ENCODE measurements around the gene RAB11FIP3. TPM values are rescaled to one million over a fixed set of nuclear protein-coding genes. Genes with fewer than 3 reads are reported as not detected.

The RAB11FIP3 gene
- total RNA-seq, 1 experiment from 2014 or later: 12.7 TPM

DNA sequence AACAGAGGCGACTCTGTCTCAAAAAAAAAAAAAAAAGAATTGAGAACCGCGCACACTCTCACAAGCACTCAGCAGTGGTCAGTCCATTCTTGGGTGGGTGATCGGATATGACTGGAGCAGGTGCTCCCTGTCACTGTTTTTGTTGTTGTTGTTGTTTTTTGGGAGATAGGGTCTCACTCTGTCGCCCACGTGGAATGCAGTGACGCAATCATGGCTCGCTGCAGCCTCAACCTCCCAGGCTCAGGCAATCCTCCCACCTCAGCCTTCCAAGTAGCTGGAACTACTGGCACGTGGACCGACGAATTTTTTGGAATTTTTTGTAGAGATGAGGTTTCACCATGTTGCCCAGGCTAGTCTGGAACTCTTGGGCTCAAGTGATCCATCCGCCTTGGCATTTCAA is 30.0 kb downstream of the RAB11FIP3 start:
- no peaks in the 10 kb centered on the region for H3K9me3 ChIP-seq (ENCODE audit: low read length)
- no peaks in the 10 kb centered on the region for H3K36me3 ChIP-seq (ENCODE audit: low read depth, low read length)
- ATAC-seq (no peak), DNase-seq (no peak)
- no peak overlapping the region for H3K27ac ChIP-seq (ENCODE audit: low read length)
- intact Hi-C loops (cut with micrococcal nuclease): no loop called here
- no peaks in the 10 kb centered on the region for H4K20me1 ChIP-seq (ENCODE audit: low read length)
- H3K9me2 ChIP-seq (replicated peaks; ENCODE audit: low read length): no peaks in the 10 kb centered on the region
- TF ChIP-seq EZH2phosphoT487 (IDR thresholded peaks at IDR 0.05; ENCODE audit: borderline replicate concordance, low read length) (no peak), EZH2 (IDR thresholded peaks at IDR 0.05; ENCODE audit: low read length, unreplicated experiment) (no peak)
- TF ChIP-seq, protein P1, sequence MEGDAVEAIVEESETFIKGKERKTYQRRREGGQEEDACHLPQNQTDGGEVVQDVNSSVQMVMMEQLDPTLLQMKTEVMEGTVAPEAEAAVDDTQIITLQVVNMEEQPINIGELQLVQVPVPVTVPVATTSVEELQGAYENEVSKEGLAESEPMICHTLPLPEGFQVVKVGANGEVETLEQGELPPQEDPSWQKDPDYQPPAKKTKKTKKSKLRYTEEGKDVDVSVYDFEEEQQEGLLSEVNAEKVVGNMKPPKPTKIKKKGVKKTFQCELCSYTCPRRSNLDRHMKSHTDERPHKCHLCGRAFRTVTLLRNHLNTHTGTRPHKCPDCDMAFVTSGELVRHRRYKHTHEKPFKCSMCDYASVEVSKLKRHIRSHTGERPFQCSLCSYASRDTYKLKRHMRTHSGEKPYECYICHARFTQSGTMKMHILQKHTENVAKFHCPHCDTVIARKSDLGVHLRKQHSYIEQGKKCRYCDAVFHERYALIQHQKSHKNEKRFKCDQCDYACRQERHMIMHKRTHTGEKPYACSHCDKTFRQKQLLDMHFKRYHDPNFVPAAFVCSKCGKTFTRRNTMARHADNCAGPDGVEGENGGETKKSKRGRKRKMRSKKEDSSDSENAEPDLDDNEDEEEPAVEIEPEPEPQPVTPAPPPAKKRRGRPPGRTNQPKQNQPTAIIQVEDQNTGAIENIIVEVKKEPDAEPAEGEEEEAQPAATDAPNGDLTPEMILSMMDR (conservative IDR thresholded peaks at IDR 0.05; ENCODE audit: low read depth, low read length): no peak
- H3K4me2 ChIP-seq (ENCODE audit: low read length): no peak overlapping the region
- no peak overlapping the region for H3K9ac ChIP-seq (ENCODE audit: low read length)
- ChIA-PET POLR2A (ENCODE audit: unreplicated experiment) (no interaction called here), CTCF (no interaction called here)
- no TSS peak for BruUV-seq (replicated peaks)
- no peak overlapping the region for H3K4me3 ChIP-seq (ENCODE audit: low read length)
- H3K4me1 ChIP-seq (ENCODE audit: insufficient read depth, low read length): no peaks in the 10 kb centered on the region
- no peaks in the 10 kb centered on the region for H3K27me3 ChIP-seq (ENCODE audit: low read length)
- H2AFZ ChIP-seq (ENCODE audit: low read length): no peak overlapping the region
- H3K79me2 ChIP-seq (ENCODE audit: low read length): no peaks in the 10 kb centered on the region
- no peaks in the 10 kb centered on the region for H3F3A ChIP-seq (ENCODE audit: low read length, unreplicated experiment)

DNA sequence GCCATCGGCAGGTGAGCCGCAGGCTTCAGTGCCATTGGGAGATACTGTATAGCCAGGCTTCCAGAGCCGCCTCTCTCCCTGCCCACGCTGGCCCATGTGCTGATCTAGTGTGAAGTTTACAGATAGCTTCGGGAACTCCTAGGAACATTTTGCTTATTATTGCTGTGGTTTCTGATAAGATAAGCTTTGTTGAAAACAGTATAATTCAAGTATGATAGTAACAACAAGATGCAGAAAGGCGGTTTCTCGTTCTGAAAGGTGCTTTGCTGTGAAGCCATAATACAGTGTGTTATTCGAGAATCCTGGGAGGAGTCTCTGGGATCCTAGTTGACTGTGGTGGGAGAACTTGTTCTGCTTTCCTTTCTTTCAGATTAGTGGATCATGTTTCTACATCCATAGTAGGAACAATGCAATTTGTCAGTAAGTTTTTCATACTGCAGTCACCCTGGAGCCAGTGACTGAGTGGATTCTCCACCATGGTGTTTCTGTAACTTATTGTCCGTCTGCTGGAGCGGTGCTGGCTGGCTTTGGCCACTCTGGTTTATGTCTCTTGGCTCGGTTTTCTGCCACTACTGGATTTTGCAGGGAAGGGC is 31.5 kb downstream of the RAB11FIP3 start:
- POLR2A ChIA-PET (ENCODE audit: unreplicated experiment): no interaction called here
- no peak for DNase-seq
- no peaks in the 10 kb centered on the region for H3K36me3 ChIP-seq (ENCODE audit: low read depth, low read length)
- CTCF ChIA-PET: no interaction called here
- no peaks in the 10 kb centered on the region for H3K79me2 ChIP-seq (ENCODE audit: low read length)
- H3K27me3 ChIP-seq (ENCODE audit: low read length): no peaks in the 10 kb centered on the region
- TF ChIP-seq EZH2 (IDR thresholded peaks at IDR 0.05; ENCODE audit: low read length, unreplicated experiment) (no peak), EZH2phosphoT487 (IDR thresholded peaks at IDR 0.05; ENCODE audit: borderline replicate concordance, low read length) (no peak)
- TF ChIP-seq, protein P1 (conservative IDR thresholded peaks at IDR 0.05; ENCODE audit: low read depth, low read length): no peak
- H3K9ac ChIP-seq (ENCODE audit: low read length): no peak overlapping the region
- H3K9me3 ChIP-seq (ENCODE audit: low read length): no peaks in the 10 kb centered on the region
- H2AFZ ChIP-seq (ENCODE audit: low read length): no peak overlapping the region
- no peak overlapping the region for H3K27ac ChIP-seq (ENCODE audit: low read length)
- H3K4me1 ChIP-seq (ENCODE audit: insufficient read depth, low read length): no peaks in the 10 kb centered on the region
- no peaks in the 10 kb centered on the region for H3F3A ChIP-seq (ENCODE audit: low read length, unreplicated experiment)
- no peaks in the 10 kb centered on the region for H4K20me1 ChIP-seq (ENCODE audit: low read length)
- H3K4me3 ChIP-seq (ENCODE audit: low read length): no peak overlapping the region
- no peak overlapping the region for H3K4me2 ChIP-seq (ENCODE audit: low read length)
- 0 out of 2 replicates have a peak, but pooled peaks have one; percentile 18 for ATAC-seq
- intact Hi-C loops (cut with micrococcal nuclease): no loop called here
- no peaks in the 10 kb centered on the region for H3K9me2 ChIP-seq (replicated peaks; ENCODE audit: low read length)
- BruUV-seq (replicated peaks): no TSS peak

DNA sequence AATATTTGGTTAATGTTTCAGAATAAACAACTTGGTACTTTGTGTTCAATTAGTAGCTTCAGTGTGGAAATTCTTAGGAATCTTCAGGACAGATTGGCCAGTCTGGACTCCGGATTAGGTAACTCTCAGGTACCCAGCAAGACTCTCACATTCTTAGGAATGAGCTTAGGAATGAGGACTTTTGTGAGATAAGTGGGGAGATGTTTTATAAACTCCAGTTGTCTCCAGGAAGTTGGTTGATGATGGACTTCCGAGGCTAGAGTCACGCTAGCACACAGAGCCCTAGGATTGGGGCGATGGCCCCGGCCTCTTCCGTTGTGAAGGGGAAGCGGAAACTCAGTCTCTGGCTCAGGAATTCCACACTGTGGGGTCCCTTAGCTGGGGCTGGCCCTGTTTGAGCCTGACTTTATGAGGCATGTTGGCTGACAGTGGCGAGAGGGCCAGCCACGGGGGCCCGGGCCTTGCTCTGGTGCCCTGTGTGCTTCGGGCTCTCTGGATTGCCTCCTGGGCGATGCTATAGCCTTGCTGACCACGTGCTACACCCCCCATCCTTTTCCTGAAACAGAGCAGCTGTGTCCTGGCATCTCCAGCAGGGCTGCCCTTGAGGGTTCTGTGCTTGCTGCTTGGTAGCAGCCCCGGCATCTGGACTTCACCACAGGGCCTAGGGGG is 32.4 kb downstream of the RAB11FIP3 start:
- no peak overlapping the region for H3K4me2 ChIP-seq (ENCODE audit: low read length)
- POLR2A ChIA-PET (ENCODE audit: unreplicated experiment): no interaction called here
- no TSS peak for BruUV-seq (replicated peaks)

More for the DNA sequence above, 32.4 kb downstream of the RAB11FIP3 start:
- H3K27ac ChIP-seq (ENCODE audit: low read length): no peak overlapping the region
- H2AFZ ChIP-seq (ENCODE audit: low read length): no peak overlapping the region
- intact Hi-C loops (cut with micrococcal nuclease): no loop called here
- TF ChIP-seq, protein P1 (conservative IDR thresholded peaks at IDR 0.05; ENCODE audit: low read depth, low read length): no peak
- TF ChIP-seq EZH2phosphoT487 (IDR thresholded peaks at IDR 0.05; ENCODE audit: borderline replicate concordance, low read length): no peak
- TF ChIP-seq EZH2 (IDR thresholded peaks at IDR 0.05; ENCODE audit: low read length, unreplicated experiment): no peak
- CTCF ChIA-PET: no interaction called here
- no peaks in the 10 kb centered on the region for H3K9me3 ChIP-seq (ENCODE audit: low read length)
- H3K79me2 ChIP-seq (ENCODE audit: low read length): no peaks in the 10 kb centered on the region
- H3K4me1 ChIP-seq (ENCODE audit: insufficient read depth, low read length): no peaks in the 10 kb centered on the region
- no peaks in the 10 kb centered on the region for H3F3A ChIP-seq (ENCODE audit: low read length, unreplicated experiment)
- H3K4me3 ChIP-seq (ENCODE audit: low read length): no peak overlapping the region
- no peaks in the 10 kb centered on the region for H3K36me3 ChIP-seq (ENCODE audit: low read depth, low read length)
- H3K9ac ChIP-seq (ENCODE audit: low read length): no peak overlapping the region
- no peaks in the 10 kb centered on the region for H4K20me1 ChIP-seq (ENCODE audit: low read length)
- no peaks in the 10 kb centered on the region for H3K9me2 ChIP-seq (replicated peaks; ENCODE audit: low read length)
- ATAC-seq (no peak; the same call in 1 of the 2 replicates), DNase-seq (no peak)
- H3K27me3 ChIP-seq (ENCODE audit: low read length): no peaks in the 10 kb centered on the region
